ENCODE results near the gene ZNF408.

The ZNF408 gene

GRCh38 chr11:46719543-46720218, 18.9 kb downstream of the ZNF408 start:
- Histone ChIP-seq H3K9ac (ENCODE audit: low read depth, low read length) (no peak overlapping the region), H3K9me3 (ENCODE audit: control insufficient read depth, insufficient read depth, low read length) (no peaks in the 10 kb centered on the region), H3K36me3 (ENCODE audit: insufficient read depth, low read length) (no peaks in the 10 kb centered on the region), H3K4me1 (ENCODE audit: insufficient read depth, low read length) (peaks cover 8% of the 10 kb centered on the region; the same call in 1 of the 2 replicates)

GRCh38 chr11:46721286-46721685, 20.5 kb downstream of the ZNF408 start:
- Histone ChIP-seq H3K9ac (ENCODE audit: low read depth, low read length) (no peak overlapping the region), H3K9me3 (ENCODE audit: control insufficient read depth, insufficient read depth, low read length) (no peaks in the 10 kb centered on the region), H3K36me3 (ENCODE audit: insufficient read depth, low read length) (no peaks in the 10 kb centered on the region), H3K4me1 (ENCODE audit: insufficient read depth, low read length) (peaks cover 8% of the 10 kb centered on the region; the same call in 1 of the 2 replicates)

GRCh38 chr11:46722566-46723358, 21.9 kb downstream of the ZNF408 start:
- H3K9ac ChIP-seq (ENCODE audit: low read depth, low read length) = no peak overlapping the region
- H3K36me3 ChIP-seq (ENCODE audit: insufficient read depth, low read length) = no peaks in the 10 kb centered on the region
- peaks cover 8% of the 10 kb centered on the region; the same call in 1 of the 2 replicates for H3K4me1 ChIP-seq (ENCODE audit: insufficient read depth, low read length)
- no peaks in the 10 kb centered on the region for H3K9me3 ChIP-seq (ENCODE audit: control insufficient read depth, insufficient read depth, low read length)

DNA sequence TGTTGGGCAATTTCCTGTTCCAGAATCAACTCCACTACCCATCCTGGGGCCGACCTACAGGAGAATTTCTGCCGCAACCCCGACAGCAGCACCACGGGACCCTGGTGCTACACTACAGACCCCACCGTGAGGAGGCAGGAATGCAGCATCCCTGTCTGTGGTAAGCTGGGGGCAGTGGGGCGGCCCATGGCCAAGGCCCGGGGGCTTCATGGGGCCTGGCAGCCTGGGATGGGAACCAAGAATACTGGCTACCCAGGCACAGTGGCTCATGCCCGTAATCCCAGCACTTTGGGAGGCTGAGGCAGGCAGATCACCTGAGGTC, 22.5 kb downstream of the ZNF408 start:
- no peak overlapping the region for H3K9ac ChIP-seq (ENCODE audit: low read depth, low read length)
- H3K9me3 ChIP-seq (ENCODE audit: control insufficient read depth, insufficient read depth, low read length) = no peaks in the 10 kb centered on the region
- H3K36me3 ChIP-seq (ENCODE audit: insufficient read depth, low read length) = no peaks in the 10 kb centered on the region
- peaks cover 8% of the 10 kb centered on the region; the same call in 1 of the 2 replicates for H3K4me1 ChIP-seq (ENCODE audit: insufficient read depth, low read length)

DNA sequence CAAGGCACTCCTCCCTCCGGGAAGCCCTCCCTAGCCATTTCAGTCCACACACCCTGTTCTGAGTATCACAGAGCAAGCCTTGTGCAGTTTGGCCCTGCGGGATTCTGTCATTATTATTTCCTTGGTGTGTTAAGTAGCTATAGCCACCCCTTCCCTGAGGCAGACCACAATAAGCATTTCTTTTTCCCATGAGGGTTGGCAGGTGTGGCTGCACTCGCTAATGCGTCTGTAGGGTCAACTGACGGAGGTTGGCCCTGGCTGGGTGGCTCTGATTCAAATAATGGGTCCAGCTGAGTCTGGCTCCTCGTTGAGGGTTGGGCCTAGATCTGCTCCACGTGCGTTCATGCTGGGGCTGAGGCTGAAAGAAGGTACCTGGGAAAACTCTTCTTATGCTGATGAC, 23.3 kb downstream of the ZNF408 start:
- Histone ChIP-seq H3K36me3 (ENCODE audit: insufficient read depth, low read length) (no peaks in the 10 kb centered on the region), H3K9ac (ENCODE audit: low read depth, low read length) (no peak overlapping the region; the same call in 1 of the 2 replicates), H3K4me1 (ENCODE audit: insufficient read depth, low read length) (peaks cover 8% of the 10 kb centered on the region; the same call in 1 of the 2 replicates), H3K9me3 (ENCODE audit: control insufficient read depth, insufficient read depth, low read length) (no peaks in the 10 kb centered on the region)

DNA sequence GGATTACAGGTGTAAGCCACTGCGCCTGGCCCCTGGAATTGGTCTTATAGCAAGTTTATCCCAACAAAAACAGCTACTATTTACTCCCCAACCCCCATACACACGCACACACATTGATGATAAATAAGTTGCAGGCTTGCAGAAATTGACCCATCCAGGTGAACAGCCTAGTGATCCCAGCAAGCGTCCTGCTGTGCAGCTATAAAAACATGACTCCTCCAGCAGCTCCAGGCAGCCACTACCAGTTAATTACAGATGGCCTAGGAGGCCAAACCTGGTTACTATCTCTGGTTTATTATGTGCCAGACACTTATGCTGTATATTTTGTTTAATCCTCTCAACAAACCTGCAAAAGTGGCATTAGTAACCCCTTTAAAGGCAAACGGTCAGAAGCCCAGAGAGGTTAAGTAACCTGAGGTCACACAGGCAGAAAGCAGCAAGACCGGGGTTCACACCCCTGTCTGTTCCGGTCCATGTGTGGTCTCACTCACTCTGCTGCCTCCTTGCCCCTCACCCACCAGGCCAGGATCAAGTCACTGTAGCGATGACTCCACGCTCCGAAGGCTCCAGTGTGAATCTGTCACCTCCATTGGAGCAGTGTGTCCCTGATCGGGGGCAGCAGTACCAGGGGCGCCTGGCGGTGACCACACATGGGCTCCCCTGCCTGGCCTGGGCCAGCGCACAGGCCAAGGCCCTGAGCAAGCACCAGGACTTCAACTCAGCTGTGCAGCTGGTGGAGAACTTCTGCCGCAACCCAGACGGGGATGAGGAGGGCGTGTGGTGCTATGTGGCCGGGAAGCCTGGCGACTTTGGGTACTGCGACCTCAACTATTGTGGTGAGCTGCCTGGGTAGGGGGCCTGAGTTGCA, 24.7 kb downstream of the ZNF408 start:
- Histone ChIP-seq H3K9ac (ENCODE audit: low read depth, low read length) (no peak overlapping the region), H3K9me3 (ENCODE audit: control insufficient read depth, insufficient read depth, low read length) (no peaks in the 10 kb centered on the region)

DNA sequence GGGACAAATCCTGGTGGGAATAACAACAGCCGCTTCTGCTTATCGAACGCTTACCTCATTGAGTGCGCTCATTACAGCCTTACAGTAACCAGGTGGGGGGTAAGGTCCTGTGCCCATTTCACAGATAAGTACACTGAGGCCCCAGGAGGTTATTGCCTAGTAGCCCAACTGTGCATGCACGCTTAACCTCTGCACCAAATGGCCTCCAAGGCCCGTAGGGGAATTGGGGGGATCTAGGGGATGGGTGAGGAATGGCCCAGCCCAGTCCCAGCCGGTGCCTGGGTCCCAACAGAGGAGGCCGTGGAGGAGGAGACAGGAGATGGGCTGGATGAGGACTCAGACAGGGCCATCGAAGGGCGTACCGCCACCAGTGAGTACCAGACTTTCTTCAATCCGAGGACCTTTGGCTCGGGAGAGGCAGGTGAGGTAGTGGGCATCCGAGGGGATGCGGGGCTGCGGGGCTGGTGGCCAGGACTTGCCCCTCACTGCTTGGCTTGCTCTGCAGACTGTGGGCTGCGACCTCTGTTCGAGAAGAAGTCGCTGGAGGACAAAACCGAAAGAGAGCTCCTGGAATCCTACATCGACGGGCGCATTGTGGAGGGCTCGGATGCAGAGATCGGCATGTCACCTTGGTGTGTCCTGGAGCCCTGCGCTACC, 25.5 kb downstream of the ZNF408 start:
- H3K9me3 ChIP-seq (ENCODE audit: control insufficient read depth, insufficient read depth, low read length) = no peaks in the 10 kb centered on the region
- no peaks in the 10 kb centered on the region for H3K36me3 ChIP-seq (ENCODE audit: insufficient read depth, low read length)
- no peak overlapping the region for H3K9ac ChIP-seq (ENCODE audit: low read depth, low read length)
- H3K4me1 ChIP-seq (ENCODE audit: insufficient read depth, low read length) = peaks cover 8% of the 10 kb centered on the region; the same call in 1 of the 2 replicates

More for the DNA sequence above, 24.7 kb downstream of the ZNF408 start:
- H3K4me1 ChIP-seq (ENCODE audit: insufficient read depth, low read length) = peaks cover 8% of the 10 kb centered on the region; the same call in 1 of the 2 replicates
- H3K36me3 ChIP-seq (ENCODE audit: insufficient read depth, low read length) = no peaks in the 10 kb centered on the region

GRCh38 chr11:46727952-46728658, 27.3 kb downstream of the ZNF408 start:
- H3K36me3 ChIP-seq (ENCODE audit: insufficient read depth, low read length) = no peaks in the 10 kb centered on the region
- H3K9me3 ChIP-seq (ENCODE audit: control insufficient read depth, insufficient read depth, low read length) = no peaks in the 10 kb centered on the region
- no peak overlapping the region for H3K9ac ChIP-seq (ENCODE audit: low read depth, low read length)
- H3K4me1 ChIP-seq (ENCODE audit: insufficient read depth, low read length) = peaks cover 8% of the 10 kb centered on the region; the same call in 1 of the 2 replicates

GRCh38 chr11:46728659-46729040, 27.8 kb downstream of the ZNF408 start:
- Histone ChIP-seq H3K9me3 (ENCODE audit: control insufficient read depth, insufficient read depth, low read length) (no peaks in the 10 kb centered on the region), H3K9ac (ENCODE audit: low read depth, low read length) (no peak overlapping the region), H3K36me3 (ENCODE audit: insufficient read depth, low read length) (no peaks in the 10 kb centered on the region), H3K4me1 (ENCODE audit: insufficient read depth, low read length) (peaks cover 8% of the 10 kb centered on the region; the same call in 1 of the 2 replicates)

DNA sequence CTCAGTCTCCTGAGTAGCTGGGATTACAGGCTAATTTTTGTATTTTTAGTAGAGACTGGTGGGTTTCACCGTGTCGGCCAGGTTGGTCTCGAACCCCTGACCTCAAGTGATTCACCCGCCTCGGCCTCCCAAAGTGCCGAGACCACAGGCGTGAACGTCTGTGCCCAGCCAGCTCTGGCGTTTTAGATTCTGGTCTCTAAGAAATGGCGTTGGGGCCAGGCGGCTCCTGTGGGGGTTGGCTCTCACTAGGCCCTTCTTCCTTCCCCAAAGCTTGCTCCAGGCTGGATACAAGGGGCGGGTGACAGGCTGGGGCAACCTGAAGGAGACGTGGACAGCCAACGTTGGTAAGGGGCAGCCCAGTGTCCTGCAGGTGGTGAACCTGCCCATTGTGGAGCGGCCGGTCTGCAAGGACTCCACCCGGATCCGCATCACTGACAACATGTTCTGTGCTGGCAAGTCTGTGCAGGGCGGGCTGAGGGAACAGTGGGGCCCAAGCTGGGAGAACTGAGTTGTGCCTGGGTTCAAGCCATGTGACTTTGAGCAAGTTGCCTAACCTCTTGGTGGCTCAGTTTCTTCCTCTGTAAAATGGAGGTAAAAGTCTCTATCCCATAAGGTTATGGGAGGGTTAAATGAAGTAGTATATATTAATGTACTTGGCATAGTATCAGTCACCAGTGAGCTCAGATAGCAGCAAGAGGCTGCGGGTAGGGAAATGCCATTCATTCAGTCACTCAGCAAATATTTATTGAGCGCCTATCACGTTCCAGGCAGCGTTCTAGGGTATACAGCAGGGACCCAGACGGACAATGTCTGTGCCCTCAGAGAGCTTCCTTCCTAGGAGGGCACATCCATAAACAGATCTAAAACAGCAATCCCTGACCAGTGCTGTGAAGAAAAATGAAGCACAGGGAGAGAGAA, 28.5 kb downstream of the ZNF408 start:
- Histone ChIP-seq H3K4me1 (ENCODE audit: insufficient read depth, low read length) (0 out of 2 replicates have a peak, but pooled peaks cover 1% of the 10 kb centered on the region), H3K9me3 (ENCODE audit: control insufficient read depth, insufficient read depth, low read length) (no peaks in the 10 kb centered on the region), H3K9ac (ENCODE audit: low read depth, low read length) (no peak overlapping the region), H3K36me3 (ENCODE audit: insufficient read depth, low read length) (no peaks in the 10 kb centered on the region)

- Histone ChIP-seq H3K4me1 (ENCODE audit: insufficient read depth, low read length) (no peaks in the 10 kb centered on the region), H3K9ac (ENCODE audit: low read depth, low read length) (no peak overlapping the region), H3K36me3 (ENCODE audit: insufficient read depth, low read length) (no peaks in the 10 kb centered on the region)
Measured at GRCh38 chr11:46731545-46731944, 30.7 kb downstream of the ZNF408 start.

DNA sequence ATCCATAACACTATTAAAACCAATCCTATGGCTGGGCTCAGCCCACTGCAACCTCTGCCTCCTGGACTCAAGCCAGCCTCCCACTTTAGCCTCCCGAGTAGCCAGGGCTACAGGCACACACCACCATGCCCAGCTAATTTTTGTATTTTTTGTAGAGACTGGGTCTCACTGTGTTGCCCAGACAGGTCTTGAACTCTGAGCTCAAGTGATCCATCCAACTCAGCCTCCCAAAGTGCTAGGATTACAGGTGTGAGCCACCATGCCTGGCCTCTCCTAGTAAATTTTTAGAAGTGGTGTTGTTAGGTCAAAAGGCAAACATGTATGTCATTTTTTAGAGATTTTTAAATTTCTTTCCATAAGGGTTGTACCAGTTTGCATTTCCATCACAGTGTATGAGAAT, 32.4 kb downstream of the ZNF408 start:
- H3K4me1 ChIP-seq (ENCODE audit: insufficient read depth, low read length) = no peaks in the 10 kb centered on the region
- H3K9me3 ChIP-seq (ENCODE audit: control insufficient read depth, insufficient read depth, low read length) = no peaks in the 10 kb centered on the region
- no peaks in the 10 kb centered on the region for H3K36me3 ChIP-seq (ENCODE audit: insufficient read depth, low read length)
- no peak overlapping the region for H3K9ac ChIP-seq (ENCODE audit: low read depth, low read length)

More at GRCh38 chr11:46731545-46731944, 30.7 kb downstream of the ZNF408 start:
- H3K9me3 ChIP-seq (ENCODE audit: control insufficient read depth, insufficient read depth, low read length) = no peaks in the 10 kb centered on the region

DNA sequence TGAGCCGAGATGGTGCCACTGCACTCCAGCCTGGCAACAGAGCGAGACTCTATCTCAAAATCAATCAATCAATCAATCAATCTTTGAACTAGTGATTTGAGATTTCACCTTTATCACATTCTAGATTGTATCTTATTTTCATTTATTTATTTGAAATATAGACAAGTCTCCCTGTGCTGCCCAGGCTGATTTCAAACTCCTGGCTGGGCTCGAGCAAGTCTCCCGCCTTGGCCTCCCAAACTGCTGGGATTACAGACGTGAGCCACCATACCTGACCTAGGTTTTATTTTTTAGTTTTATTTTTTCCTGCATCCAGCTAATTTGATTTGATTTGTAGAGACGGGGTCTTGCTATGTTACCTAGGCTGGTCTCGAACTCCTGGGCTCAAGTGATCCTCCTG, 35.3 kb downstream of the ZNF408 start:
- no peaks in the 10 kb centered on the region for H3K4me1 ChIP-seq (ENCODE audit: insufficient read depth, low read length)
- H3K36me3 ChIP-seq (ENCODE audit: insufficient read depth, low read length) = no peaks in the 10 kb centered on the region
- no peaks in the 10 kb centered on the region for H3K9me3 ChIP-seq (ENCODE audit: control insufficient read depth, insufficient read depth, low read length)
- H3K9ac ChIP-seq (ENCODE audit: low read depth, low read length) = no peak overlapping the region
